Mesenchymal stem cell (in vitro differentiated cells and primary cell): ENCODE data around the gene C9orf72.

Experiments
- DNase-seq: peaks from one replicate; pipeline ENCODE4 v3.0.0-alpha.2; 2013
- H2AFZ ChIP-seq: one replicate; pipeline ENCODE4 v1.6.1; 2013; ENCODE audit warnings: low read depth, mild to moderate bottlenecking, control low read depth, inconsistent platforms, low read length, moderate library complexity
- H2AK5ac ChIP-seq: 2 replicates; pipeline ENCODE4 v1.6.1; 2013; ENCODE audit warnings: low read length, moderate library complexity, mild to moderate bottlenecking, inconsistent platforms; ENCODE audit not compliant: severe bottlenecking
- H2BK120ac ChIP-seq: one replicate; pipeline ENCODE4 v1.6.1; 2013; ENCODE audit warnings: low read depth, mild to moderate bottlenecking, inconsistent platforms, low read length, moderate library complexity
- H2BK12ac ChIP-seq, 2 experiments: one replicate each; pipeline ENCODE4 v1.6.1; 2013; ENCODE audit warnings: inconsistent platforms in 2 of 2, low read length in 2 of 2, mild to moderate bottlenecking in 2 of 2, moderate library complexity in 2 of 2, control low read depth in 1 of 2
- H2BK15ac ChIP-seq: one replicate; pipeline ENCODE4 v1.6.1; 2013; ENCODE audit warnings: mild to moderate bottlenecking, low read depth, inconsistent platforms; ENCODE audit not compliant: poor library complexity, severe bottlenecking
- H2BK5ac ChIP-seq: 2 replicates; pipeline ENCODE4 v1.6.1; 2013; ENCODE audit warnings: low read depth, mild to moderate bottlenecking, low read length, control low read depth, inconsistent platforms; ENCODE audit not compliant: poor library complexity, severe bottlenecking
- H3K14ac ChIP-seq, 2 experiments: one replicate each; pipeline ENCODE4 v1.6.1; 2013; ENCODE audit warnings: inconsistent platforms in 2 of 2, low read length in 2 of 2, control low read depth in 1 of 2, mild to moderate bottlenecking in 1 of 2, moderate library complexity in 1 of 2
- H3K18ac ChIP-seq, 2 experiments: one replicate each; pipeline ENCODE4 v1.6.1; 2013; ENCODE audit warnings: inconsistent platforms in 2 of 2, low read length in 2 of 2, control low read depth in 1 of 2, low read depth in 1 of 2, mild to moderate bottlenecking in 1 of 2
- H3K23ac ChIP-seq, 2 experiments: one replicate each; pipeline ENCODE4 v1.6.1; 2013; ENCODE audit warnings: inconsistent platforms in 2 of 2, low read length in 2 of 2, mild to moderate bottlenecking in 2 of 2, moderate library complexity in 2 of 2, control low read depth in 1 of 2
- H3K27ac ChIP-seq: 2 replicates; pipeline ENCODE4 v1.5.1; 2013; ENCODE audit warnings: mild to moderate bottlenecking, moderate library complexity, low read length, control low read depth, inconsistent platforms; ENCODE audit not compliant: poor library complexity, severe bottlenecking
- H3K27me3 ChIP-seq, 2 experiments: 2 replicates each; pipeline versions ENCODE4 v1.6.1 to v1.7.0; 2013; ENCODE audit warnings: low read length in 2 of 2, mild to moderate bottlenecking in 2 of 2, moderate library complexity in 2 of 2, control low read depth in 1 of 2, inconsistent platforms in 1 of 2; ENCODE audit not compliant: control insufficient read depth in 1 of 2, insufficient read depth in 1 of 2
- H3K36me3 ChIP-seq, 2 experiments: 2 replicates each; pipeline versions ENCODE4 v1.6.1 to v1.7.0; 2013; ENCODE audit warnings: low read length in 2 of 2, control low read depth in 1 of 2, inconsistent platforms in 1 of 2, low read depth in 1 of 2, mild to moderate bottlenecking in 1 of 2; ENCODE audit not compliant: insufficient read depth in 2 of 2, control insufficient read depth in 1 of 2
- H3K4ac ChIP-seq, 2 experiments: one replicate each; pipeline ENCODE4 v1.6.1; 2013; ENCODE audit warnings: inconsistent platforms in 2 of 2, low read length in 2 of 2, mild to moderate bottlenecking in 2 of 2, moderate library complexity in 2 of 2, control low read depth in 1 of 2, low read depth in 1 of 2
- H3K4me1 ChIP-seq: 2 replicates; pipeline ENCODE4 v1.6.1; 2013; ENCODE audit warnings: low read depth, low read length, control low read depth; ENCODE audit not compliant: control insufficient read depth, insufficient read depth
- H3K4me2 ChIP-seq: 2 replicates; pipeline ENCODE4 v1.6.1; 2013; ENCODE audit warnings: low read length, mild to moderate bottlenecking, inconsistent platforms; ENCODE audit not compliant: poor library complexity, severe bottlenecking
- H3K4me3 ChIP-seq, 2 experiments: 2 replicates each; pipeline versions ENCODE4 v1.5.1 to v1.7.0; 2013; ENCODE audit warnings: low read length in 2 of 2, mild to moderate bottlenecking in 2 of 2, control low read depth in 1 of 2, low read depth in 1 of 2; ENCODE audit not compliant: insufficient read depth in 1 of 2
- H3K79me1 ChIP-seq: replicated peaks from 2 replicates; pipeline ENCODE4 v1.6.1; 2013; ENCODE audit warnings: mild to moderate bottlenecking, control low read depth, low read length, inconsistent platforms; ENCODE audit not compliant: poor library complexity, severe bottlenecking
- H3K9ac ChIP-seq: 2 replicates; pipeline ENCODE4 v1.7.0; 2013; ENCODE audit warnings: mild to moderate bottlenecking, low read length, moderate library complexity
- H3K9me3 ChIP-seq: 2 replicates; pipeline ENCODE4 v1.7.0; 2013; ENCODE audit warnings: mild to moderate bottlenecking, low read length; ENCODE audit not compliant: control insufficient read depth
- H4K8ac ChIP-seq: one replicate; pipeline ENCODE4 v1.6.1; 2013; ENCODE audit warnings: inconsistent platforms, mild to moderate bottlenecking, low read length, moderate library complexity
- H4K91ac ChIP-seq: one replicate; pipeline ENCODE4 v1.6.1; 2013; ENCODE audit warnings: mild to moderate bottlenecking, low read length, inconsistent platforms
- WGBS: methylation state at CpG from one replicate; pipeline ENCODE4 v1.1.7; 2013; ENCODE audit warnings: mixed read lengths; 5-methylcytosine and 5-hydroxymethylcytosine counted together

The C9orf72 gene

DNA sequence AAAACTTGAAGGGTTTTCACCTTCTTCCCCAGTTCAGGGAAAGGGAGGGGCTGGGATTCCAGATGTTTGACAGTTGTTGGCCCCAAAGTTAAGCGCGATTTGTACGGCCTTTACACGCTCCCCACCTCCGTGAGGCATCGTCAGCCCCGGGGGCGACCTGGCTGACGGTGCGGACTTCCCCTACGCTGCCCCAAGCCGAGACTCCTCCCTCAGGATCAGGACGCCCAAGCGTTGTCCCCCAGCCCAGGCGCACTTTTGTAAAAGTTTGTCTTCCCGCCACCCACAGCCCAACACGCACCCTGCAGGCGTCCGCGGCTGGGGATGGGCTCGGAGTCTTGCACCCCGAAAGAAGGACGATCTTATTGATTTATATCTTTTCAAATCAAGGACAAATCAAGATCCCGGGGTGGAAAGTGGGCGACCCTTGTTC lies 44.4 kb downstream of the C9orf72 start:
- H3K18ac ChIP-seq = peak overlapping the region in 1 of 2 experiments; percentile 84
- no peaks in the 10 kb centered on the region for H3K9me3 ChIP-seq
- H3K27me3 ChIP-seq = peaks cover 12 to 34% of the 10 kb centered on the region in 2 experiments
- H2BK12ac ChIP-seq = peak overlapping the region in 1 of 2 experiments; percentile 86
- H4K91ac ChIP-seq = no peak overlapping the region
- H3K36me3 ChIP-seq = peaks cover 0 to 3% of the 10 kb centered on the region in 2 experiments
- no peak overlapping the region for H3K27ac ChIP-seq
- H3K14ac ChIP-seq = peak overlapping the region in 1 of 2 experiments; percentile 36
- H3K4me2 ChIP-seq = peak overlapping the region; percentile 100
- H3K4me1 ChIP-seq = peaks cover 17% of the 10 kb centered on the region
- no peak overlapping the region for H2AK5ac ChIP-seq
- H3K4me3 ChIP-seq = peak overlapping the region; percentile 59 to 80
- peak; percentile 67 for DNase-seq
- no peak overlapping the region for H2BK15ac ChIP-seq
- peak overlapping the region in 1 of 2 experiments; percentile 14 for H3K23ac ChIP-seq
- WGBS = under 1% methylated on average over 25 of the region's 25 CpGs
- peak overlapping the region; percentile 33 for H2AFZ ChIP-seq
- no peak overlapping the region for H4K8ac ChIP-seq
- no peak overlapping the region for H3K4ac ChIP-seq
- H3K9ac ChIP-seq = peak overlapping the region; percentile 66
- no peaks in the 10 kb centered on the region for H3K79me1 ChIP-seq
- no peak overlapping the region for H2BK120ac ChIP-seq
- H2BK5ac ChIP-seq = no peak overlapping the region

GRCh38 chr9:27528076-27528885 lies 45.0 kb downstream of the C9orf72 start:
- peaks cover 17% of the 10 kb centered on the region for H3K4me1 ChIP-seq
- no peaks in the 10 kb centered on the region for H3K79me1 ChIP-seq
- peak overlapping the region; percentile 66 for H3K9ac ChIP-seq
- H4K91ac ChIP-seq = no peak overlapping the region
- H2BK12ac ChIP-seq = peak overlapping the region in 1 of 2 experiments; percentile 54
- no peak overlapping the region for H3K14ac ChIP-seq
- H3K4me2 ChIP-seq = peak overlapping the region; percentile 100
- H2BK15ac ChIP-seq = peak overlapping the region; percentile 19
- DNase-seq = peak; percentile 67
- H2AK5ac ChIP-seq = no peak overlapping the region
- peaks cover 12 to 34% of the 10 kb centered on the region in 2 experiments for H3K27me3 ChIP-seq
- H3K18ac ChIP-seq = peak overlapping the region in 1 of 2 experiments; percentile 84
- H3K4ac ChIP-seq = no peak overlapping the region
- 2% methylated on average over 39 of the region's 44 CpGs for WGBS
- H3K36me3 ChIP-seq = peaks cover 0 to 3% of the 10 kb centered on the region in 2 experiments
- H2BK120ac ChIP-seq = no peak overlapping the region
- no peak overlapping the region for H2AFZ ChIP-seq
- peak overlapping the region; percentile 35 to 80 for H3K4me3 ChIP-seq
- H3K9me3 ChIP-seq = no peaks in the 10 kb centered on the region
- no peak overlapping the region for H3K23ac ChIP-seq
- H2BK5ac ChIP-seq = no peak overlapping the region
- H3K27ac ChIP-seq = no peak overlapping the region
- no peak overlapping the region for H4K8ac ChIP-seq

GRCh38 chr9:27527702-27528075 lies 45.6 kb downstream of the C9orf72 start:
- no peak overlapping the region for H3K4ac ChIP-seq
- H3K14ac ChIP-seq = no peak overlapping the region
- H2AK5ac ChIP-seq = no peak overlapping the region
- no peak overlapping the region for H3K18ac ChIP-seq
- DNase-seq = no peak
- WGBS = 26% methylated on average over 8 of the region's 8 CpGs
- no peak overlapping the region for H2AFZ ChIP-seq
- H3K9ac ChIP-seq = no peak overlapping the region
- peaks cover 12 to 34% of the 10 kb centered on the region in 2 experiments for H3K27me3 ChIP-seq
- H2BK15ac ChIP-seq = no peak overlapping the region
- H3K9me3 ChIP-seq = no peaks in the 10 kb centered on the region
- H2BK5ac ChIP-seq = no peak overlapping the region
- no peak overlapping the region for H4K8ac ChIP-seq
- H3K4me1 ChIP-seq = peaks cover 17% of the 10 kb centered on the region
- peak overlapping the region in 1 of 2 experiments; percentile 80 for H3K4me3 ChIP-seq
- H4K91ac ChIP-seq = no peak overlapping the region
- H3K27ac ChIP-seq = no peak overlapping the region
- peaks cover 0 to 3% of the 10 kb centered on the region in 2 experiments for H3K36me3 ChIP-seq
- no peak overlapping the region for H3K23ac ChIP-seq
- no peaks in the 10 kb centered on the region for H3K79me1 ChIP-seq
- no peak overlapping the region for H2BK120ac ChIP-seq
- H2BK12ac ChIP-seq = no peak overlapping the region
- no peak overlapping the region for H3K4me2 ChIP-seq

GRCh38 chr9:27524236-27524635 lies 49.0 kb downstream of the C9orf72 start, which contains the start of gene IFNK:
TSS of gene IFNK (plus strand) at chr9:27524290. CDS start at chr9:27524337, 47 bp downstream.
- H3K79me1 ChIP-seq = no peaks in the 10 kb centered on the region
- H2BK120ac ChIP-seq = no peak within 1 kb of the TSS
- no peak within 1 kb of the TSS for H2AFZ ChIP-seq
- no peak within 1 kb of the TSS for H3K4me3 ChIP-seq
- H3K4me1 ChIP-seq = peaks cover 14% of the 10 kb centered on the region
- H3K14ac ChIP-seq = no peak within 1 kb of the TSS
- H4K91ac ChIP-seq = no peak within 1 kb of the TSS
- H2BK5ac ChIP-seq = no peak within 1 kb of the TSS
- H3K27ac ChIP-seq = no peak within 1 kb of the TSS
- H3K9me3 ChIP-seq = no peaks in the 10 kb centered on the region
- H3K36me3 ChIP-seq = no peaks in the 10 kb centered on the region
- no peak within 1 kb of the TSS for H2BK12ac ChIP-seq
- H3K18ac ChIP-seq = no peak within 1 kb of the TSS
- no peak within 1 kb of the TSS for H3K4ac ChIP-seq
- no peak within 1 kb of the TSS for H3K23ac ChIP-seq
- H2AK5ac ChIP-seq = no peak within 1 kb of the TSS
- H3K9ac ChIP-seq = no peak within 1 kb of the TSS
- no peak within 1 kb of the TSS for H3K4me2 ChIP-seq
- 95% methylated on average over 2 of the region's 2 CpGs for WGBS
- H3K27me3 ChIP-seq = peaks cover 12 to 25% of the 10 kb centered on the region in 2 experiments
- no peak for DNase-seq
- no peak within 1 kb of the TSS for H4K8ac ChIP-seq
- H2BK15ac ChIP-seq = no peak within 1 kb of the TSS
